ENCODE data around the gene SARDH. TPM values are rescaled to one million over a fixed set of nuclear protein-coding genes. Genes with fewer than 3 reads are reported as not detected.

SARDH gene
- polyA plus RNA-seq, 1 donor from 2014 or later: not detected

GRCh38 chr9:133777871-133778270, 39.7 kb upstream of the SARDH start:
- Histone ChIP-seq H3K79me2 (replicated peaks; ENCODE audit: insufficient read depth, low read length) (no peaks in the 10 kb centered on the region), H3K9me2 (ENCODE audit: insufficient read depth, low read length) (no peaks in the 10 kb centered on the region), H3F3A (ENCODE audit: insufficient read depth, low read length, poor library complexity, severe bottlenecking) (no peaks in the 10 kb centered on the region), H3K27ac (ENCODE audit: low read length) (no peak overlapping the region), H3K4me2 (ENCODE audit: low read length) (no peak overlapping the region), H4K20me1 (ENCODE audit: insufficient read depth) (no peaks in the 10 kb centered on the region), H2AFZ (ENCODE audit: low read depth, low read length) (no peak overlapping the region), H3K9ac (ENCODE audit: low read length) (no peak overlapping the region), H3K4me3 (ENCODE audit: low read length) (no peak overlapping the region), H3K9me3 (ENCODE audit: low read length) (no peaks in the 10 kb centered on the region), H3K27me3 (ENCODE audit: insufficient read depth, low read depth, low read length) (no peaks in the 10 kb centered on the region), H3K36me3 (ENCODE audit: insufficient read depth, low read length) (peaks cover 8% of the 10 kb centered on the region)
- TF ChIP-seq MXI1 (conservative IDR thresholded peaks at IDR 0.05; ENCODE audit: poor library complexity, severe bottlenecking) (no peak), CTCF (IDR thresholded peaks at IDR 0.05; ENCODE audit: poor library complexity, severe bottlenecking) (no peak)

GRCh38 chr9:133777068-133777791, 39.1 kb upstream of the SARDH start:
- Histone ChIP-seq H3K9ac (ENCODE audit: low read length) (no peak overlapping the region), H3K4me2 (ENCODE audit: low read length) (no peak overlapping the region), H3K79me2 (replicated peaks; ENCODE audit: insufficient read depth, low read length) (no peaks in the 10 kb centered on the region), H3K4me3 (ENCODE audit: low read length) (no peak overlapping the region), H3K9me3 (ENCODE audit: low read length) (no peaks in the 10 kb centered on the region), H3K36me3 (ENCODE audit: insufficient read depth, low read length) (peaks cover 8% of the 10 kb centered on the region), H3F3A (ENCODE audit: insufficient read depth, low read length, poor library complexity, severe bottlenecking) (no peaks in the 10 kb centered on the region), H3K9me2 (ENCODE audit: insufficient read depth, low read length) (no peaks in the 10 kb centered on the region), H3K27ac (ENCODE audit: low read length) (no peak overlapping the region), H3K27me3 (ENCODE audit: insufficient read depth, low read depth, low read length) (no peaks in the 10 kb centered on the region), H2AFZ (ENCODE audit: low read depth, low read length) (no peak overlapping the region), H4K20me1 (ENCODE audit: insufficient read depth) (no peaks in the 10 kb centered on the region)
- TF ChIP-seq CTCF (IDR thresholded peaks at IDR 0.05; ENCODE audit: poor library complexity, severe bottlenecking): no peak
- no peak for TF ChIP-seq MXI1 (conservative IDR thresholded peaks at IDR 0.05; ENCODE audit: poor library complexity, severe bottlenecking)
- TF ChIP-seq EP300 (conservative IDR thresholded peaks at IDR 0.05; ENCODE audit: poor library complexity, severe bottlenecking): no peak
- no peak for TF ChIP-seq REST (IDR thresholded peaks at IDR 0.05; ENCODE audit: borderline replicate concordance)
- TF ChIP-seq TAF1 (IDR thresholded peaks at IDR 0.05; ENCODE audit: low read depth): no peak
- no peak for TF ChIP-seq POLR2AphosphoS5 (IDR thresholded peaks at IDR 0.05)
- TF ChIP-seq SMC3 (conservative IDR thresholded peaks at IDR 0.05; ENCODE audit: poor library complexity): no peak

All from neural cell (in vitro differentiated cells).